ENCODE results near the gene ZC3H13. TPM values are rescaled to one million over a fixed set of nuclear protein-coding genes. Genes with fewer than 3 reads are reported as not detected.

Gene ZC3H13
- total and polyA plus RNA-seq, 2 of the 4 experiments (the other 2 are of a cell fraction) = 7.7 to 10.8 TPM

GRCh38 chr13:45917019-45917418 lies 135.5 kb downstream of the ZC3H13 start:
- Histone ChIP-seq H2BK15ac (ENCODE audit: low read depth, low read length) (no peak overlapping the region), H4K8ac (ENCODE audit: low read depth in 2 of 2, low read length in 2 of 2) (no peak overlapping the region), H3K18ac (ENCODE audit: low read depth, low read length) (no peak overlapping the region), H3K56ac (ENCODE audit: extremely low read depth, insufficient read depth, low read length) (no peak overlapping the region), H2BK120ac (ENCODE audit: low read depth, low read length) (no peak overlapping the region), H3K9ac (ENCODE audit: low read depth, low read length) (no peak overlapping the region), H4K20me1 (ENCODE audit: insufficient read depth, low read length) (no peaks in the 10 kb centered on the region), H3K9me3 (ENCODE audit: control insufficient read depth, insufficient read depth, low read length) (no peaks in the 10 kb centered on the region), H3K27ac (ENCODE audit: insufficient read depth, low read length) (no peak overlapping the region), H2BK20ac (ENCODE audit: low read depth, low read length) (no peak overlapping the region), H3K36me3 (ENCODE audit: control insufficient read depth, insufficient read depth, low read length) (no peaks in the 10 kb centered on the region), H3K14ac (replicated peaks; ENCODE audit: low read depth, low read length) (no peak overlapping the region), H3K4me3 (ENCODE audit: insufficient read depth, low read depth, low read length) (no peak overlapping the region), H3K4me2 (ENCODE audit: low read depth, low read length) (no peak overlapping the region), H3K4ac (ENCODE audit: low read depth, low read length) (no peak overlapping the region), H4K91ac (ENCODE audit: insufficient read depth, low read depth, low read length) (no peak overlapping the region), H3K27me3 (ENCODE audit: control insufficient read depth, insufficient read depth, low read length) (peaks cover 3% of the 10 kb centered on the region), H2BK5ac (ENCODE audit: low read depth, low read length, poor library complexity, severe bottlenecking) (no peak overlapping the region), H2AK5ac (ENCODE audit: low read depth, low read length) (no peak overlapping the region), H4K5ac (ENCODE audit: low read depth, low read length) (no peak overlapping the region), H2AK9ac (replicated peaks; ENCODE audit: low read depth, low read length, poor library complexity) (no peak overlapping the region), H3K23ac (ENCODE audit: low read depth, low read length) (no peak overlapping the region), H3K4me1 (ENCODE audit: control insufficient read depth, insufficient read depth, low read length) (no peaks in the 10 kb centered on the region), H2AFZ (replicated peaks; ENCODE audit: low read length, poor library complexity) (no peak overlapping the region), H3K79me1 (ENCODE audit: low read depth in 1 of 2, low read length in 2 of 2) (no peaks in the 10 kb centered on the region), H3K9me1 (ENCODE audit: insufficient read depth, low read length) (no peaks in the 10 kb centered on the region; the same call in 1 of the 2 replicates)
- BruUV-seq (replicated peaks) = no TSS peak
- intact Hi-C loops (cut with micrococcal nuclease) (no loop called here), in situ Hi-C loops (cut with MboI; ENCODE audit: low sequenced_read_pairs) (no loop called here), dilution Hi-C loops (cut with HindIII; ENCODE audit: low sequenced_read_pairs, unreplicated experiment) (no loop called here)
- DNase-seq (no peak), ATAC-seq (ENCODE audit: low read depth) (no peak)
- POLR2A ChIA-PET (ENCODE audit: unreplicated experiment) = interaction anchor here (0.5 kb wide), 1 partner anchor 46 kb away, joined by 5 read pairs; no protein-coding TSS in a partner anchor
- CTCF ChIA-PET = no interaction called here
- TF ChIP-seq MAZ (IDR thresholded peaks at IDR 0.05; ENCODE audit: borderline replicate concordance, low read depth, low read length) (no peak), RAD21 (IDR thresholded peaks at IDR 0.05; ENCODE audit: low read length) (no peak), SMC3 (IDR thresholded peaks at IDR 0.05; ENCODE audit: low read depth, low read length) (no peak), BHLHE40 (IDR thresholded peaks at IDR 0.05; ENCODE audit: low read depth, low read length) (no peak), MXI1 (IDR thresholded peaks at IDR 0.05; ENCODE audit: borderline replicate concordance, low read depth, low read length) (no peak), RFX5 (IDR thresholded peaks at IDR 0.05; ENCODE audit: low read depth, low read length) (no peak), RCOR1 (IDR thresholded peaks at IDR 0.05; ENCODE audit: insufficient replicate concordance, low read length) (no peak), MAFK (IDR thresholded peaks at IDR 0.05; ENCODE audit: low read depth, low read length) (no peak), NFE2L2 (IDR thresholded peaks at IDR 0.05; ENCODE audit: low read depth, low read length) (no peak), FOS (IDR thresholded peaks at IDR 0.05; ENCODE audit: low read depth, low read length) (no peak), CHD1 (IDR thresholded peaks at IDR 0.05; ENCODE audit: low read depth, low read length) (no peak), USF2 (IDR thresholded peaks at IDR 0.05; ENCODE audit: low read depth, low read length) (no peak), CEBPB (IDR thresholded peaks at IDR 0.05; ENCODE audit: low read depth, low read length) (no peak)
- TF ChIP-seq, protein P1, sequence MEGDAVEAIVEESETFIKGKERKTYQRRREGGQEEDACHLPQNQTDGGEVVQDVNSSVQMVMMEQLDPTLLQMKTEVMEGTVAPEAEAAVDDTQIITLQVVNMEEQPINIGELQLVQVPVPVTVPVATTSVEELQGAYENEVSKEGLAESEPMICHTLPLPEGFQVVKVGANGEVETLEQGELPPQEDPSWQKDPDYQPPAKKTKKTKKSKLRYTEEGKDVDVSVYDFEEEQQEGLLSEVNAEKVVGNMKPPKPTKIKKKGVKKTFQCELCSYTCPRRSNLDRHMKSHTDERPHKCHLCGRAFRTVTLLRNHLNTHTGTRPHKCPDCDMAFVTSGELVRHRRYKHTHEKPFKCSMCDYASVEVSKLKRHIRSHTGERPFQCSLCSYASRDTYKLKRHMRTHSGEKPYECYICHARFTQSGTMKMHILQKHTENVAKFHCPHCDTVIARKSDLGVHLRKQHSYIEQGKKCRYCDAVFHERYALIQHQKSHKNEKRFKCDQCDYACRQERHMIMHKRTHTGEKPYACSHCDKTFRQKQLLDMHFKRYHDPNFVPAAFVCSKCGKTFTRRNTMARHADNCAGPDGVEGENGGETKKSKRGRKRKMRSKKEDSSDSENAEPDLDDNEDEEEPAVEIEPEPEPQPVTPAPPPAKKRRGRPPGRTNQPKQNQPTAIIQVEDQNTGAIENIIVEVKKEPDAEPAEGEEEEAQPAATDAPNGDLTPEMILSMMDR (conservative IDR thresholded peaks at IDR 0.05; ENCODE audit: low read depth, low read length) = no peak

Data from IMR-90 (cell line).